ENCODE measurements around the gene FASTK.

The FASTK gene, protein sequence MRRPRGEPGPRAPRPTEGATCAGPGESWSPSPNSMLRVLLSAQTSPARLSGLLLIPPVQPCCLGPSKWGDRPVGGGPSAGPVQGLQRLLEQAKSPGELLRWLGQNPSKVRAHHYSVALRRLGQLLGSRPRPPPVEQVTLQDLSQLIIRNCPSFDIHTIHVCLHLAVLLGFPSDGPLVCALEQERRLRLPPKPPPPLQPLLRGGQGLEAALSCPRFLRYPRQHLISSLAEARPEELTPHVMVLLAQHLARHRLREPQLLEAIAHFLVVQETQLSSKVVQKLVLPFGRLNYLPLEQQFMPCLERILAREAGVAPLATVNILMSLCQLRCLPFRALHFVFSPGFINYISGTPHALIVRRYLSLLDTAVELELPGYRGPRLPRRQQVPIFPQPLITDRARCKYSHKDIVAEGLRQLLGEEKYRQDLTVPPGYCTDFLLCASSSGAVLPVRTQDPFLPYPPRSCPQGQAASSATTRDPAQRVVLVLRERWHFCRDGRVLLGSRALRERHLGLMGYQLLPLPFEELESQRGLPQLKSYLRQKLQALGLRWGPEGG

DNA sequence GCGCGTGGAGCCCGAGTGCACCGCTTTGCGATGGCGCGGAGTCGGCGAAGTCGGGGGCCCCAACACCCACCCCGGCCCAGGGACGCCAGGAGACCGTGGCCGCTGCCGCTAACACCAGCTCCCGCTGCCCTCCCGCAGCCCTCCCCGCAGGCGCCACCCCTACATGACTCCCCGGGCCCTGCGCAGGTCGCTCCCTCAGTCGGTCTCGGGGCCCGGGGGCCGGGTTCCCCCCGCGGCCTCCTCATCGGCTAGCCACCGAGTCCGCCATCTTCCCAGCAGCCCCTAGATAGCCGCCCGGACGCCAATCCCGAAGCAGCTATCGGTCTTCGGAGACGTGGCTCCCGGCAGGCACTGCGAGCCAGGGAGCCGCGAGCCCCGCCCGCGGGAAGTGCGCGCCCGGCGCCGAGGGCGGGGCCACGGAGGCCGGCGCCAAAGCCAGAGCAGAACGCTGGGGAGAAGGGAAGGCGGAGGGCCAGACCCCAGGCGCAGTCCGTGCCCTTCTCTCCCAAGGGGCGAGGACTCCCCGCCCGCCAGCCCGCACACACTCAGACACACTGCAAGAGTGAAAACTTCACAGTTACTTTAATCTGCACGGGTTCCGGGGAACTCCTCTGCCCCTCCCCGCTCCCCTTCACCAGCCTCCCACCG, at the start of gene FASTK:
FASTK (minus strand) TSS at position 288 of the 648 bp plus-strand sequence; CDS start at position 245, 43 bp downstream.
- peak; percentile 88 for DNase-seq

DNA sequence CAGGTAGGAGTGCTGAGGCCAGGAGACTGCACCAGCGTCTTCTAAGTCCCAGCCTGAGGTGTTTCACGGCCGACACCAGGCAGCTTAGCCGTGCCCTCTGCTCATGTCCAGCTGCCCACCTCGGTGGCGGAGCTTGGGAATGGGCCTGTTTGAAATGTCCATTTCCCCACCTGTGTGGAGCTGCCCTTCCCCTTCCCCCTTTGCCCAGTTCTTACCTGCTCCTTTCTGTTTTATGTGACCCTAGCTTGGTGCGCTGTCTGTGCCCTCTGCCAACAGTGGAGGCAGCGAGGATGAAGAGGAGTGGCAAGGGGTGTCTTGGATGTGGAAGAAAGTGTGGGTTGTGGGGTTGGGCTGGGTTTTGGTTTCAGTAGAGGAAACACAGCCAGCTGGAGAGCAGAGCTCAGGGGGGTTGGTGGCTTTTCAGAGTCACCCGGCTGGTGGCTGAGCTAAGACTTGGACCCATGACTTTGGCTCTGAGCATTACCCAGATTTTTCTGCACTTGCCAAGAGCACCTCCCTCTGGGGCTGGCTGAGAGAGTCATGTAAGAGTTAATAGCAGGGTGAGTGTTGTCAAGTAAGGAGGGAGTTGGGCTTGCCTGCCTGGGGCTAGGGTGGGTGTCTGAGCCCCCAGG, 49.5 kb upstream of the FASTK start:
- no peak for DNase-seq

DNA sequence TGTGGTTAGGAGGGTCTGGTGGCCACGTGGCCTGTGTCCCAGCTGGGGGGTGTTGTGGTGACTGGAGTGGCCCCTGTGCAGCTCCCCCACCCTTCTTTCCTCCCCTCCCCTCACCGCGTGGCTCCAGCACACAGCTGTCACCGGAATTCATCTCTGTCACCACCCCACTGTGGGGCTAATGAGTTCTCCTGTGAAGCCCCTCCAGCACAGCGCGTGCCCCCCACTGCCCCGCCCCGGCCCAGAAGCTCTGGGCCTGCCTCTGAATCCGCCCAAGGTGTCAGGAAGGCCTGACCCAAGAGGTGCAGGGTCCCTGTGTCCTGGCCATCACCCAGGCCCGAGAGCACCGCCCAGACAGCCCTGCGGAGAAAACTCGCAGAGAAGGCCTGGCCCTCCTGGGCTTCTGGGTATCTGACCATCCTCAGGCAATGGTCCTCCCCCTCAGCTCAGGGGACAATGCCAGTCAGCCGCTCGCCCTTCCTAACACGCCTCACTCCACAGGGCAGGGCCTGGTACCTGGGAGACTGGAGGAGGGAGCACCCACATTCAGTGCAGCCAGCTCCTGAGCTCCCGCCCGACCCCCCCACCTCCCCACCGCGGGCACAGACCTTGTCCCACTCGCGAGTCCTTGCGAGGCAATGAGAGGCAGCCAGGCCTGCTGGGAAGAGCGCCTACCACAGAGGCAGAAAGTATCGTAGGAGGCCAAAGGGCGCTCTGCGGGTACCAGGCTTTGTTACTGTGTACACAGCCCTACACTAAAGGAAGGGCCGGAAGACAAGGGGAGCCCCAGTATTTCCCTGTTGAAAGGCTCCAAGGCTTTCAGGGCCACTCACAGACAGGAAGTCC, 48.7 kb upstream of the FASTK start:
- no peak for DNase-seq

DNA sequence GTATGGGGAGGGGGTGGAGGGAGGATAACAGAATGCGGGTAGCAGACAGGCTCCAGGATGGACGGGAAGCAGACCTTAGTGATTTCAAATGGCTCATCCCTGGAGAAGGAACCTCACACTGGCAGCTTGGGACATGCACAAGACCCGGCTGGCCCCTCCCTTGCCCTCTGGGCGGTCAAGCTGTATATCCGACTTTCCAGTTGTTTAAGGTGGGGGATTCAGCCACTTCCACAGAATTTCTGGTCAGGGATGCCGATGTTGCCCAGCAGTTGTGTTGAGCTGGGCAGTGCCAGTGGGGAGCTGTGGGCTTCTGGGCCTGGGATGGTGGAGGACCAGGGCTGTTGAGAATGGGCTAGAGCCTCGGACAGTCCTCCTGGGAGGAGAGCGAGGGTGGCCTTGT, 48.1 kb upstream of the FASTK start:
- no peak for DNase-seq

- no peak for DNase-seq
These were observed 47.5 kb upstream of the FASTK start for GRCh38 chr7:151128144-151128543.

DNA sequence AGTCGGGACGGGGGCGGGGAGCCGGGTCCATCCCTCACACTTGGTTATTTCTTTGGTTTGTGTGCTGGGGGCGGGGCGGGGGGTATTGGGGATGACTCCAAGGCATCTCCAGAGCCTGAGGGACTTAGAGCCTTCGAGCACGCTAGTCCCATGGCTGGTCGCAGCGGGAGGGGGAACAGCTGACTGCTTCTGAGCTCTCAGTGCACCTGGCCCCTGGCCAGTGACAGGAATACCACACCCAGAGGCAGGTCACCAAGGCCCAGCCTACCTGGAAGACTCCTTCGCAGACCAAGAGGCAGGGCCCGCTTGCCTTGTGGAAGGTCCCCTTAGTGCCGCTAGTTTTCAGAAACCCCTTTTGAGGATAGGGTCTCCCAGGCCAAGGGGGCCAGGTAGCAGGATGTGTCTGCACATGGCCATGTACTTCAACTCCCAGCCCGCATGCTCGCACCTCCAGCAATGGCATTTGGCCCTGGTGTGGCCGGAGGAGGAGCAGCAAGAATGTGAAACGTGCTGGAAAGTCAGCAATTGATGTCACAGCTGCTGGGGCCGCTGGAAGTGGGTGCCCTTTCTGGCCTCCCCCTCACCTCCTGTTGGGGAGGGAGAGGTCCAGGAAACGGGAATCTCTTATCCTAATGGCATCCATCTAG, 46.0 kb upstream of the FASTK start:
- DNase-seq = no peak

DNA sequence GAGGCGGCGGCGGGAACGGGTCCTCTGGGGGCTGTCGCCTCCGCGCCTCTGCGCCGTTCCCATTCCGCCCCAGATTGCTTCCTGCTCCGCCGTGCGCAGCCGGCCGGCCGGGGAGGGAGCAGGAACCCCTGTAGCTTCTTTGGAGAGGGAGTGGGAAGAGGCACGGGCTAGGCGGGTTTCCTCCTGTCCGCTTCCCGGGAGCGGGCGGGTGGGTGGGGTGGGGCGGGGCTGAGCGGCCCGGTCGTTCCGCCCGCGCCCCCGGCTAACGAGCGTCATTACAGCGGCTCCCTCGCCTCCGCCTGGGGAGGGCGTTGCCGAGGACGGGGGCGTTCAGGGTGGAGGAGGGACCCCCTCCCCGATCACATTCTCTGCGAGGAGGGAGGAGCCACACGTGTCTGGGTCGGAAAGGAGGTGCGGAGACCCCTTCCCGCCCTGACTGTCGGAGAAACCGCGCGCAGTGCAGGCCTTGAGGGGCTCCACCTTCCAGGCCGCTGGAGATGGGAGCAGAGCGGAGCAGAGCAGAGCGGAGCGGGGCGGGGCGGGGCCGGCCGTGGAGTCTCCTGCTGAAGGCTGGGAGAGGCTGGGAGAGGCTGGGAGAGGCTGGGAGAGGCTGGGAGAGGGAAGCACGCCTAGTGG, 45.4 kb upstream of the FASTK start:
- no peak for DNase-seq

DNA sequence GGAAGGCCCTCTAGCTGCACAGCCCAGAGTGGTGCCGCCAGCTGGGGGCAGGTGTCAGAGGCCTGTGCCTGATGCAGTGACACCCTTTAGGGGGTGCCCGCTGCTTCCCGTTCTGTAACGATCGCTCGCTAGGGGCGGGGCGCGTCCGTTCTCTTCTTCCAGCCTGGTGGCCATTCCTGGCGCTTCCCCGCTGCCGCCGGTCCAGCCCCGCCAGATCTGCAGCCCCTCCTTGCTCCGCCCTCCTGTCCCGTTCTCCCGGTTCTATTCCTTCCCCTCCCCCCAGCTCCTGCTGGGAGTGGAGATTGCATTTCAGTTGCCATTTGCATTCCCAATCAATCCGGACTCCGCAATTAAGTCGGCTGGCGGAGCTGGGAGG, 44.8 kb upstream of the FASTK start:
- no peak for DNase-seq

GRCh38 chr7:151124899-151125399, 44.3 kb upstream of the FASTK start:
- DNase-seq = no peak

- DNase-seq = no peak
These were observed 43.9 kb upstream of the FASTK start for GRCh38 chr7:151124481-151124880.

DNA sequence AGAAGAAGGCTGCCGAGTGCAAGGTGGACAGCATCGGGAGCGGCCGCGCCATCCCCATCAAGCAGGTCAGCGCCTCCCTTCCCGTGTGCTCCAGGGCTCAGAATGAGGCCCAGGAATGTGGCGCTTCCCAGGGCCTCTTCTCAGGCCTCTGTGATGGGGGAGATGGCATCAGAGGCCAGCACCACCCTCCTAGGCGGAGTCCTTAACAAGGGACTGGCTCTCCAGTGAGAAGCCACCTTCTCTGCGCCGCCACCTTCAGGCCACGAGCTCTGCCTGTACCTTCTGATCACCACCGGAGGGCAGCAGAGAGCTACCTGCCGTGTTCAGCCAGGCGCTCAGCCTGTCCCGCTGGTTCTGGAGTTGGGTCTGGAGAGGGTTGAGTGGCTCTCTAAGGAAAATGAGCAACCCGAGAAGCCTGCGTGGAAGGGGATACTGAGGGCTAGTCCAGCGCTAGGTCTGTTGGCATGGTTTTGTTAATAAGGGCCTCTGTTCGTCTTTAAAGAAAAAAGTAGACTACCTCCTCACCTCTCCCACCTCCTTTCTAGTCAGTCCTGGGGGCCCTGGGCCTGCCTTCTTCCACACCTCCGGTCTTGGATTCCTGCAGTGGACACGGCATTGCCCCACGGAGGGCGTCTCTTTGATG, 43.3 kb upstream of the FASTK start:
- peak; percentile 56 for DNase-seq

DNA sequence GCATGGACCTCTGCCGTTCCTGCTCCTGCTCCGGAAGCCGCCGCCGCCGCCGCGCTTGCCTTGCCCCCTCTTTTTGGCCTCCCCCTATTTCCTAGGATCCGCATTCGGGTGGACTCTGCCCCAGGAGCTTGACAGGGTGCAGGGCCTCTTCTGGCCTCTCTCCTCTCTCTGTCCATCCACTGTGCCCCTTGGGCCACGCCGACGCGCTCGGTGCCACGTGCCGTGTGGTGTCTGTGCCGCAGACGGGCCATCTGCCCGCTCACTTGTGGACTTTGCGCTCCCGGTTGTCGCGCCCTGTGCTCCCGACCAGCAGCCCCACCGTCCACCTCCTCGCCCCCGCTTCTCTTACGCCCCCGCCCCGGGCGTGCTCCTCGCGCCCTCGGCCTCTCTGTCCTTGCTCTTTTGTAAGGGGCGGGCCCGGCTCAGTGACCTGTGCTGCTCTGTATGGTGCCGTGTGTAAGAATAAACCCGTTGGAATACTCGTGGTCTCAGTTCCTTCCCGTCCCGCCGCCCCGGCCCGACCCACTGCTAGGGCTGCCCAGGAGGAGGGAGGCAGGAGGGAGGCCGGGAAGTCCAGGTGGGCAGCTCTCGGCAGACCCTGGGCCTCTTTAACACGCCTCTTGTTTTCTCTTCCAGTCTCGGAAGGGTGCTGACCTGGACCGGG, 42.7 kb upstream of the FASTK start:
- no peak for DNase-seq

DNA sequence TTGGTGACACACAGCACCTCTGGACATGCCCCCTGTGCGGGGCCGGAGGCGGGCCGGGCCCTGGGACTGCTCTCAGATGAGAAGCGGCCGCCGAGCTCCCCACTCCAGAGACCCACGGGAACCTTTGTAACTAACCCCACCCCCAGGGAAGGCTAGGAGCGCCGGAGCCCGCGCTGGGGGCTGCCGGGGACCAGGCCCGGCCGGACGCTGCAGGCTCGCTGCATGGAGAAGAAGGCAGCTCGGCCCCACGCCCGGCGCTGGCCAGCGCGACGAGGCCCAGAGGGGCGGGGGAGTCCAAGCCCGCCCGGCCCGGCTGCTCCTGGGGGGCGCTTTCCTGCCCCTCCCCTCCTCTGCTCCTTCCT, 42.2 kb upstream of the FASTK start:
- DNase-seq = no peak

- DNase-seq = no peak
These were observed 41.7 kb upstream of the FASTK start for GRCh38 chr7:151122276-151122675.

DNA sequence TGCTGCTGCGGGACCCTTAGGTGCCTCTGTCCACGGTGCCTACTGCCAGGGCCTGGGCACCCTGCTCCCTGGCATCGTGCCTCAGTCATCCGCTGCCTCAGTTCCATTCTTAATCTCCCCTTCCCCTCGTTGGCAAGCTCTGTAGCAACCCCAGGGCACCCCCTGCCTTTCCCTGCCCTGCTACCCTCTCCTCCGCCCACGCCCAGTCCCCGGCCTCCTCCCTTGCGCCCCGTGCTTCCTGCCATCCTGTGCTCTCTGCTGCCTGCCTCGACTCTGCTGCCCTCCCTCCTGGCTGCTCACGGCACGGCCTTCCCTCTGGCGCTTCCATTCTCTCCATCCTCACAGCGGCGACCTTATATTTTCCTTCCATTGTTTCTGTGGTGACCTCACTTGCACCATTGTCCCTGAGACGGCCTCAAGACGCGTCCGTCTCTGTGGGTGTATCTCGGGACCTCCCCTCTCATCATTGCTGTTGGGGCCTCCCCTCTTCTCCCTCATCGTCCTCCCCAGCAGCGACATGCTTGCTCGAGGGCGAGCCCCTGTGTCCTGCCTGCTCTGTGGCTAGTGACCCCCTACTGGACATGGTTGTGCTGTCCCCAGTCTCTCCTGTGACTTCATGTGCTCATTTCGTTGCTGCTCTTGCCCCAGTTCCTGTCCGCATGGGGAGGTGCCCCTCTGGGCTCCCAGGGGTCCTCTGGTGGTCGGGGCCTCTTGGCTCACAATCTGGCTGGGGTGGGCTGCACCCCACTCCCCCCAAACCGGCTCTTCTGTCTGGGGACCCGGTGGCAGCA, 41.0 kb upstream of the FASTK start:
- DNase-seq = no peak

GRCh38 chr7:151120896-151121295, 40.3 kb upstream of the FASTK start:
- no peak for DNase-seq

DNA sequence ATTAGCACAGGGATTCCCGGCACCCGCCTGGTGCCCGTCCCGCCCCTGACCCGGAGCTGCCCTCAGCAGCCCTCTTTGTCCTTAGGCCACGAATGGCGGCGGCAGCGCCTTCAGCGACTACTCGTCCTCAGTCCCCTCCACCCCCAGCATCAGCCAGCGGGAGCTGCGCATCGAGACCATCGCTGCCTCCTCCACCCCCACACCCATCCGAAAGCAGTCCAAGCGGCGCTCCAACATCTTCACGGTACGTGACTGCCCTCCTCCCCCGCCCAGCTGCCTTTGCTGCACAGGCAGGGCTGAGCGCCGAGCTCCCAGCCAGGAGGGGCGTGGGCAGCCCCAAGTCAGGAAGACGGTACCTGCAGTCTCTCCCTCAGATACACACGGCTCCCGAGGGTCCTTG, 39.3 kb upstream of the FASTK start:
- DNase-seq = no peak

GRCh38 chr7:151119055-151119415, 38.4 kb upstream of the FASTK start:
- DNase-seq = no peak

DNA sequence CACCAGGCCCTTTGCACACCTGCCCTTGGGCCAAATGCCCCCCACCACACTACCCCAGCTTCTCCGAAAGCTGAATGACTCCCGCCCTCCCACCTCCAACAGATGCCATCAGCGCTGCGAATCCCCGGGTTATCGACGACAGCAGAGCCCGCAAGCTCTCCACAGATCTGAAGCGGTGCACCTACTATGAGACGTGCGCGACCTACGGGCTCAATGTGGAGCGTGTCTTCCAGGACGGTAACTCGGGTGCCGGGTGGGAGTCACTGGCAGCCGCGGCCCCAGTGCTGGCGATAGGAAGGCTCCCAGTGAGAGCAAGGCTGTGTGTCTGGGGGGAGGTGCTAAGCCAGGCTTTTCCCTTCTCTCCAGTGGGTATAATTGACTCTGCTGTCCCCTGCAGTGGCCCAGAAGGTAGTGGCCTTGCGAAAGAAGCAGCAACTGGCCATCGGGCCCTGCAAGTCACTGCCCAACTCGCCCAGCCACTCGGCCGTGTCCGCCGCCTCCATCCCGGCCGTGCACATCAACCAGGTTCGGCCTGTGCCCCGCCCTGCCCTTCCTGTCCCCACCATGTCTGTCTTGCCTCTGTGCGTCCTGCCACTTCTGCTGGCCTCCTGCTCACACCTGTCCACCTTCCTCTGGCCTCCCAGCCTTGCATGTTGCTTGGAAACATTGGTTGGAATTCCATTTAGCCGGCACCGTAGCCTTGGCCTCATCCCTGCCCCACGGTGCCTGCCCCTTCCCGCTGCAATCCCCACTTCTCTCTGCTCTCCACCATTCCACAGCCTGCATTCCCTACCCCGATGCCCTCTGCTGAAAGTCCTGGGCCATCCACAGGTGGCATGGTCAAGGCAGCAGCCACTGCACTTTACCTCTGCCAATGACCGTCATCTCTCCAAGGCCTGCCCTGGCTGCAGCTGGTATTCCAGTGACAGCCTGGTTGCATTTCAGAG, 37.8 kb upstream of the FASTK start:
- no peak for DNase-seq

Measured in amniotic stem cell (primary cell).